Neural cell (in vitro differentiated cells): Measurements from ENCODE around the gene ATP8B4.

Source experiments
- CTCF ChIP-seq: fragments of 450-650 bp; IDR thresholded peaks from 2 replicates; pipeline ENCODE4 v1.5.1; 2014; ENCODE audit warnings: antibody characterized with exemption, mild to moderate bottlenecking, moderate library complexity; ENCODE audit not compliant: poor library complexity, severe bottlenecking
- EZH2 ChIP-seq: fragments of 200-600, 300-800 bp; shearing (Covaris generic), sonication (generic); IDR thresholded peaks from 2 replicates; pipeline ENCODE4 v1.6.1; 2014; ENCODE audit warnings: antibody characterized with exemption, low read length, borderline replicate concordance, mild to moderate bottlenecking; ENCODE audit not compliant: insufficient read depth, poor library complexity, severe bottlenecking
- POLR2AphosphoS5 ChIP-seq: IDR thresholded peaks from 2 replicates; pipeline ENCODE4 v1.6.1; 2012
- TAF1 ChIP-seq: IDR thresholded peaks from 2 replicates; pipeline ENCODE4 v1.6.1; 2012; ENCODE audit warnings: low read depth

GRCh38 chr15:49979705-49980382, 139.2 kb downstream of the ATP8B4 start:
- no peak for TF ChIP-seq CTCF
- no peak for TF ChIP-seq TAF1
- no peak for TF ChIP-seq POLR2AphosphoS5
- no peak for TF ChIP-seq EZH2
